NCI-H2227 (cell line): ENCODE results near the gene C2orf74.
"Not testable (repeated sequence)": the region's sequence is repeated elsewhere in the genome, so short reads cannot be mapped to it uniquely, and the experiment has no call there.

ENCODE experiments used
- DNase-seq: peaks from one replicate; lab custom pipeline; 2025; ENCODE audit not compliant: unreplicated experiment; lab: John Stamatoyannopoulos, UW

Gene C2orf74

DNA sequence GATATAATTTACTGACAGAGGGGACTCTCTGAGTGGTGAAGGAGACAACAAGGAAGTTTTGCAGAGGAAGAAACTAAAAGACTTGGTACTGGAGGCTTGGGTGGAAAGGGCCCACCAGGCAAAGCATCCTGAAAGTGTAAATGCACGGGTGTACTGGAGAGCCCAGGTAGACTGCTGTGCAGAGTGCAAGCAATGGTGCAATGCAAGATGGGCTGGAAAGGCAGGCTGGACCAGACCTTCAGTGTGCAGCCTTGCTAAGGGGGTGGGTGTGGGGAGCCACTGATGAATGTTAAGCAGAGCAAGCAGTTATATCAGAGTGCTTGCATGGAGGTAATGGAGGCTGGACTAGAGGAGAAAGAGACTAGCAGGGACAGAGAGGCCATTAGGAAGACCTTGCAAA lies 10.7 kb downstream of the C2orf74 start:
- DNase-seq, result no peak

DNA sequence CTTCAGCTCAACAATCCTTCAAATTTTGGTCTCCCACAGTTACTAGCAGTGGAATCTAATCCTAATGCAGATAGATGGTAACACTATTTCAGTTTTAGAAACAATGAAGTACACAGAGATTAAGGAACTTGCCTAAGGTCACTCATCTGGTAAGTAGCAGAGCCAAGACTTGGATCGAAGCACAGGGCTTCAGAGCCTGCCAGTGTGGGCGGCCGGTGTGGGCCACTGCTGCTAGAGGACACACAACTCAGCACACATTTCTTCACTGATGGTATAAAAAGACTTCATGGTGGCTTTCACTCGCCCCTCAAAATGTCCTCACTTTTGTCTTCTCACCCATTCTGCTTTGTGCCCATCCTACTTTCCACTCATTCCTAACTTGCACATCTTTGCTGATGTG lies 11.1 kb downstream of the C2orf74 start:
- DNase-seq, result no peak

DNA sequence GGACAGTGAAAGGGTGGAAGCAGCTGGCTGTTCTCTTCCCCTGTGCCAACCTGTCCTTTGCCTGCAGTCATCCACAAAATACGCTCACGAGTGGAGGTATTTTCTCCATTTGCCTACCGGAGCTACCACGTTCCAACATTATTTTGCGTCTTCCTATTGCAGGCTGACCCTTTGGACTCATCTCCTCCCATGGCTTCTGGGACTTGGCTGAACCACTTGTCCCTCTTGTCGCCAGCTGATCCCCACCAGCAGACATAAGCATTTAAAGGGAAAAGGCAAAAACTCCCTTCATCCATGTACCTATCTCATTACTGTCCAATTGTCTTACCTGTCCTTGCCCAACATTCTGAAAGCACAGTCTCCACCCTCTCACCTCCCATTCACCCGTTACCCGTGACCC lies 13.0 kb downstream of the C2orf74 start:
- no peak for DNase-seq

DNA sequence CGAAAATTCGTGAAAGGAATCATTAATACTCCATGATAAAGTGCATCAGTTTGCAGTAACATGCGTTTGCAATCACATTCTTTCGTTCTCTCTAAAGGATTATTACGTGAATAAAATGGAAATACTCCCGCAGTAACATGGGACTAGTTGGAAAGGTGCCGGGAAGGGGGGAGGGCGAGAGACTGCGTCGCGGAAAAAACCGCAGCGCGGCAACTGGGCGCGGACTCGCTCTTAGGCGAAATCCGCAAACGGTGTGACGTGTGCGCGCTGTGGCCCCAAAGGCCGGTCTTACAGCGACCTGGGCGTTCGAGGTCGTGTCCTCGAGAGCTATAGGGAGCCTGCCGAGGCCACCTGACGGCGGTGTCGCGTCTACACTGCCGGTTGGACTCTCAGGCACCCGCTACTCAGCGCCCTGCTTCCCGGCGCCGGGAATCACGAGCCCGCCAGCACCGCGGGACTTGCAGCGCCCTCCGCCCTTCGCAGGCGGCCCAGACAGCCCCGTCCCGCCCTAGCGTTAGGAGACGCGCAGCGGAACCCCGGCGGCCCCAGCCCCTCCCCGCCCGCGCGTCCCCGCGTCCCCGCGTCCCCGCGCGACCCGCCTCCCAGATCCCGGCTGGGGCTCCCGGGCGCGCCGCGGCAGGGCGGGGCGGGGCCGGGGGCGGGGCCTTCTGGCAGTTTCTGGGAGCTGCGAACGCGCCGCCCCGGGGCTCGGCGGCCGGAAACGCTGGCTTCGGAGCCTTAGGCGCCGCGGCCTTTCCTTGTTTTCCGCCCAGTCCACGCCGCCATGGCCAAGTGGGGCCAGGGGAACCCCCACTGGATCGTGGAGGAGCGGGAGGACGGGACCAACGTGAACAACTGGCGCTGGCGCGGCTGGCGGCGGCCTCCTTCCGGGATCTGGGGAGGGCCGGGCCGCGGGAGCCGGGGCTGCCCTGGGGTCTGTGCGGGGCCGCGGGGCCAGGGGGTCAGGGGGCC lies 15.1 kb downstream of the C2orf74 start:
- peak; percentile 96 for DNase-seq

DNA sequence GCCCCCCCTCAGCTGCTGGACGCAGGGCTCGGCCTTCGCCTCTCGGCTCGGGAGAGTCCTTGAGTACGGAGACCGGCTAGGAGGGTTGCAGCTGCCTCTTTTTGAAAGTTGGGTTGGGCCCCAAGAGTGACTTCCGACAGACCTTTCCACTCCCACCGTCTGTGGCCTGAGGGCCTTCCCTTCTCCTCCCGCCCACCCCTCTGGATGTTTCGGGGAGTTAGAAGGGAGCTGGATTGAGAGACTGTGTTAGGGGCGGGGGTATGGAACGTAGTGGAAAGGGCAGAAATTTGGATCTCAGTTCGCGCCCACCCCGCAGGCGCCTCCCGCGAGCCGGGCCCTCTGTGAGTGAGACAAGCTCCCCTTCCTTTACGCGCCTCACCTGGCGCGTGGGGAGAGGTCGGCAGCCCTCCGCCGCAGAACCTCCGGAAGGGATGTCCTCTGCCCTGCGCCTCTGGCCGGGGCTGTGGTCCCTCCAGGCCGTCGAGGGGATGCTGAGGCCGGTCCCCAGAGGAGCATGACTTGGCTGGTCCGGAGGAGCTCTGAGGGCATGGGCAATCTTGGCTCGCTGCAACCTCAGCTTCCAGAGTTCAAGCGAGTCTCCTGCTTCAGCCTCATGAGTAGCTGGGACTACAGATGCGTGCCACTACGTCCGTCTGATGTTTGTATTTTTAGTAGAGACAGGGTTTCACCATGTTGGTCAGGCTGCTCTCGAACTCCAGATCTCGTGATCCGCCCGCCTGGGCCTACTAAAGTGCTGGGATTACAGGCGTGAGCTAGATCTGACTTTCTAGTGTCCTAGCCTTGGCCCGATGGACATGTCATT lies 15.9 kb downstream of the C2orf74 start:
- peak; percentile 53 for DNase-seq

DNA sequence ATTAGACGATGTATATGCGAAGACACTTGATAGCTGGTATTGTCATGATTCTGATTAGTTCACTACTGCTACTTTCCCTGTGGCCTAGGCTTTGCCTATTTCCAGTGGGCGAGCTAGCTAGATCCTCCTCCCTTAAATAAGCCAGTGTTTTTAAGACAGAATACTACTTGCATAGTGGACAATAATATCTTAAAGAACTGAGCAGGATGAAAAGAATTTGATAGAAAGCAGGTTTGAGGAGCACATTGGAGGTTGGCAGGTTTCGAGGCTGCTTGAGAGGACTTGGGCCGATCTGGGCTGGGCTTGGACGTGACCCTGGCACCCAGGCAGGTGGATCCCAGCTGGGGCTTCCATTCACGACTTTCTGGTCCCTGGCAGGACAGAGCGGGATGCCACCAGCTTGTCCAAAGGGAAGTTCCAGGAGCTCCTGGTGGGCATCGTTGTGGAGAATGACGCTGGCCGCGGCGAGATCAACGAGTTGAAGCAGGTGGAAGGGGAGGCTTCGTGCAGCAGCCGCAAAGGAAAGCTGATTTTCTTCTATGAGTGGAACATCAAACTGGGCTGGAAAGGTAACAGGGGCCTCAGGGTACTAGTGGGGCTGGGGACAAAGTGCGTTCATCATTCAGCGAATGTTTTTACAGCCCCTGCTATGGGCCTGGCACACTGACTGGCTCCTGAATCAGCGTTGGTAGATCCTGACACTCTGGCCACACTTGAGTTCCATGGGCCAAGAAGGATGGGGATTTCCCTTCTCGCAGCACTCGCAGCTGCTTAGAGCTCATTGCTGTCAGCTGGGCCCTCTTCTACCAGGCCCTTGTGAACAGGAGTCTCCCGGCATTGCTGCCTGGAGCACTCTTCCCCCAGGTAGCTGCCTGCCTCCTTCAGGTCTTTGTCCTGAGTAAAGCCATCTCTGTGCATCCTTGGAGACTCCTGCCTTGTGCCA lies 16.9 kb downstream of the C2orf74 start:
- no peak for DNase-seq

DNA sequence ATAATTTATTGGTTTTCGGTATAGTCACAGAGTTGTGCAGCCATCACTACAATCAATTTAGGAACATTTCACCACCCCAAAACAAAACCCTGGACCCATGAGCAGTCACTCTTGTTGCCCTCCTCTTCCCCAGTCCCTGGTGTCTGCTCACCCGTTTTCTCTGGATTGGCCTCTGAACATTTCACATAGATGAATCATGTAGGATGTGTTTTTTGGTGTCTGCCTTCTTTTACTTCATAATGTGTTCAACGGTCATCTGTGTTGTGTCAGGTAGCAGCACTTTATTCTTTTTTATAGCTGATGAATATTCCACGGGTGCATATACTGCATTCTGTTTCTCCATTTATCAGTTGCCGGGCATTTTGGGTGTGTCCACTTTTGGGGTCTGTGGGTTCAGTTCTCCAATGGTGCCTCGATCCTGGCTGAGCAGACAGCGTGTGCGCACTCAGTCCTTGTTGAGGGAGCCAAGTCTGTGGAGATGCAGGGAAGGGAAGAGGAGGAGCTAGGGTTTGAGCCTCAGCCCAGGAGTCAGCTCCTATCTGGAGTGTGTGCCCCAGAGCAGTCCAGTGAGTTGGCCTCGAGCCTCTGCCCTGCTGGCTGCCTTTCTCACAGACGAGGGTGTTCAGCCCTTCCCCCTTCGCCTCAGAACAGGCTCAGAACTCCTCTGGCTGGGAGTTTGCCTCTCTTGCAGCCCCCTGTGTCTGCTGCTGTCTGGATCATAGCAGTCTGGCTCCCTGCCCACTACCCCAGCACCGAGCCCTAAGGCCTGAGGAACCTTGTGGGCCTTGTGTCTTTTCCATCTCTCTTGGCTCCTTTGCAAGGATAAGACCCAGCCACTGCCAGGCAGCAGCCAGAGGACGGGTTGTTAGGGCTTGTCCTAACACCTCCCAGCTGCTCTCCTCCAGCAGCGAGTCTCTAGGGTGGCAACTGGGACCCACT lies 18.0 kb downstream of the C2orf74 start:
- no peak for DNase-seq

DNA sequence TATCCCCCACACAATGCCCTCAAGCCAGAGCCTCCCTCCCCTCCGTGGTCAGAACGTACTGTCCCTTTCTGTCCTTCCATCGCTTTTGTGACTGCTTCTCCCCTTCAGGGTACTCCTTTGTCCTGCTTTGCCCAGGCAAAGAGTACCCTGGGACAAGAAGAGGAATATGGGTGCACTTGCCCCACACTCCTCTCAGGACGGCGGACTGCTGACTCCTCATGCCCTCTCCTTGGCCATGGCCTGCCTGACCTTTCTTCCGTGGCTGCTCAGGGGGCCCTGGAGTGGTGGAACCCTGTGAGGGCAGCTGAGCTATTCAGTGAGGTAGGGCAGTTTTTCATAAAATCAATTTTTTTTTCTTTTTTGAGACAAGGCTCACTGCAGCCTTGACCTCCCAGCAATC lies 18.7 kb downstream of the C2orf74 start:
- no peak for DNase-seq

DNA sequence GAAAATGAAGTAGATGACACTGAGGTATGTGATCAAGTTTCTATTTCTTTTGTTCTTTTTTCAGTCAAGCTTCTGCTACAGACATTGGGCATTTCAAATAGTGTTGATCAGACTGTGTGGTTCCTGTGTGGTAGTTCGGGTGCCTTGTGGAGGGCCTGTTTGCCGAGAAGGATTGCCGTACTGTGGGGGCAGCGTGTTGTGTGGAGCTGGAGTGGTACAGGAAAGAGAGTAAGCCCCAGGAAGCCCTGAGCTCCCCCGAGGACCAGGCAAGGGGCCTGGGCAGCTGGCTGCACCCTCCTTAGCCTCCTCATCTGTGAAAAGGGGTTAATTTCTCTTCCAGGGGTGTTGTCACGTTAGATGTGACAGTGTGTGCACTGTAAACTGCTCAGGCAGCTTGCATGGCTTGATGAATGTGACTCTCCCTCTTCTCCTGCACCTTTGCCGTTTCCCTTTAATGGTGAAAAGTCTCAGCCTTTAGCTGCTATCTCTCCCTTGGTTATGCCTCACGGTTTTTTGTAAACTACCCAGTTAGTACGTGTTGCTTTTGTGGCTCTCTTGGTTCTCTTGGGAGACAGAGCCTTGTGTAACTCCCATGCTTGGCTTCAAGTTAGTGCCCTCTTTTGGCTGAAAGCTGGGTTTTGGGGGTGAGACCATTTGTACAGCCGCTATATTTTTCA lies 19.5 kb downstream of the C2orf74 start:
- no peak for DNase-seq

DNA sequence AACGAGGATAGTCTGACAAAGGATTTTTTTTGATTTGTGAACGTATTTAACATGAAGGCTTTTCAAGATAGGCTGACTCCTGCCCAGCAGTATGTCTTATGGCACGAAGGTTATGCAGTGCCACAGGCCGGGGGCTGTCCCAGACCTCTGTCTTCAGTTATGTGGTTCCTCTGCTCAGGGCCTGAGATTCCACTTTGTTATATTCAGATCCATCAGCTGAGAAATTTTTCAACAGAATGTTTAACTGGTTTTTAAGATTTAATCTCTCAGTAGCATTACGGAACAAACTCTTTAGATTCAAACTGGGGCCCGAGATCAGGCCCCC lies 20.0 kb downstream of the C2orf74 start:
- no peak for DNase-seq

DNA sequence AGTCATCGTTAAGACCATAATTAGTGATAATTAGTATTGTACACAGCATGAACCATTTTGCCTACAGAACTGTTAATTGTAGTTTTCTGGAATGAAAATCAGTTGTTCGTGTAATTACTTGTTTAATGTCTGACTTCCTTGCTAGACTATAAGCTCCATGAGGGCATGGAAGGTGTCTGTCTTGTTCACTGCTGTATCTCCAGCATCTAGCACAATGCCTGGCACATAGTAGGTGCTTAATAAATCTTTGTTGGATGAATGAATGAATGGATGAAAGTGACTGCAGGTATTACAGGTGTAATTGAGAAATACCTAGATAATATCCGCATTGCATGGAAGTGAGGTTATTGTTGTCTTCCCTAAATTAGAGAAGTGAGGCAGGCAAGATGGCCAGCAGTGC lies 21.8 kb downstream of the C2orf74 start:
- DNase-seq, result no peak

DNA sequence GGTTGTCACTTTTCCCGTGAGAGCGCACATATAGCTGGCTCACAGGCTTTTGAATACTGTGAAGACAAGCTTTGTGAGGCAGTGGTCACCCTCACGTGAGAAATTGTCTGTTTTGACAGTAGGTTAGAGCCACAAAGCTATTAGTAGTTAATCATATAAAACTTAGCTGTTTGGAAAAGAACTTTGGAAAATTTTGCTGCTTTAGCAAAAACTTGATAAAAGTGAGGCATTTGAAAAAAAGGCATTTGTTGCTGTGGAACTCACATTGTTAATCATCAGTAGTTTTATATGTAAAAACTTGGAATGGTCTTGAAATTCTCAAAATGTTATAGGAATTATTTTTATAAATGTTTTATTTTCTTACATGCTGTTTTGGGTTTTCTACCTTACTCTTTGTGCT lies 22.3 kb downstream of the C2orf74 start:
- DNase-seq, result no peak

DNA sequence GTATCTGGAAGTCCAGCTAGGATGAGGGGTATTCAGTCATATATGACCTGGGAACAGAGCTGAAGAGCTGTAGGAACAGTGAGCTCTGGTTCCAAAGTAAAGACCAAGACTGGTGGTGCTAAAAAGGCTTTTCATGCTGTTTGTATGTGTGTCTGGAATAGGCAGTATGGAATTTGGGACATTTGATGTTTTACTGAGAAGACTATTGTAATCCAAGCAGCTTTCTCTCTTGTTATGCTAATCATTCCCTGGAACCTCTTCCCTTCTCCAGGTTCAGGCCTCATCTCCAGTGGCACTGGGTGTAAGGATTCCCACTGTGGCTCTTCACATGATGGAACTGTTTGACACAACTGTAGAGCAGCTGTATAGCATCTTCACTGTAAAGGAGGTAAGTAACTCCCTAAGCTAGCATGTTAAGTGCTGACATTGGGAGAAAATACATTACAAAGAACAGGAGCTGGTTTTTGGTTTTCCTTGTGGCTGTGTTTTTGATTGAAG lies 23.3 kb downstream of the C2orf74 start:
- DNase-seq, result no peak

DNA sequence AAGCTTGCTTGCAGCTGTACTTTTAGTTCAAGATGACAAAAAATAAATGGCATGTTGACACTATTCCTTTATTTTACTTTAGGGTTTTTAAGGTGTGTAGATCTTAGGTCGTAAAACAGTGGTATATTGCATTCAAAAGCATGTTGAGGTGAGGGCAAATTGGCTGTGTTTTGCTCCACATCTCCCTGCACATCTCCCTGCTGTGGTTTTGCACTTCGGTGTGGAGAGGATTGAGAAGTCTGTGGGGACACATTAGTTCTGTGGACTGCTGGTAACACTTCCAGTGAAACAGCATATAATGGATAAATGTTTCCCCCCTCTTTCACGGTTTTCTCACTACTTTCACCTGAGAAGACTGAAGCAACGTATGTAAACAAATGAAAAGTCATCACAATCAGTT lies 25.1 kb downstream of the C2orf74 start:
- no peak for DNase-seq

DNA sequence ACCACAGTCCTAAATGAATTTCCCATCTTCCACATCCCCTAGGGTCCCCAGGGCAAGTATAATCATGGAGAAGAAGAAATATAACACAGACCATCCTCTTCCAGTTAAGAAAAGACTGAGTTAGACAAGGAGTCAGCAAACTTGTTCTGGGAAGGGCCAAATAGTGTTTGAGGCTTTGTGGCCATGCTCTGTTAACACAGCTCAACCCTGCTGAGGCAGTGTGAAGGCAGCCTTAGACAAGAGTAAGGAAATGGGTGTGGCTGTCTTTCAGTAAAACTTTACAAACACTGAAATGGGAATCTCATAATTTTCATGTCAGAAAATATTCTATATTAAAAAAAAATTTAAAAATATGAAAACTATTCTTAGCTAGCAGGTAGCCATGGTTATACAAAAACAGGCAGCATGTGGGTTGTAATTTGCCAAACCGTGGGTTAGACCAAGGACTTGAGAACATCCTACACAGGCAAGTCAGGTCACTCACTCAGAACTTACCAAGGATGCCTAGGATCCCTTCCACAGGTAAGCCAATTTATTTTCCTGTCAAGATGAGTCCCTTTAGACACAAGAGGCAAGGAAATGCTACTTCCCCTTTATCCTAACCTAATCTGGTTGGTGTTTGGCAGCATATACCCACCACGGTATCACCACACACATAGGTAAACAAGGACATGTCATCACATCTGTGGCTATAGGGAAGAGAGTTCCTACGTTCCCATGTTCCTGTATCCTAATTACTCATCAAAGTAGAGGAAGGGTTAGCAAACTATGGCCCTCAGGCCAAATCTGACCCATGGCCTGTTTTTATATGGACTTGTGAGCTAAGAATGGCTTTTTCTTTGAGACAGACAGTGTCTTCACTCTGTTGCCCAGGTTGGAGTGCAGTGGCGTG lies 31.9 kb downstream of the C2orf74 start:
- DNase-seq, result no peak

DNA sequence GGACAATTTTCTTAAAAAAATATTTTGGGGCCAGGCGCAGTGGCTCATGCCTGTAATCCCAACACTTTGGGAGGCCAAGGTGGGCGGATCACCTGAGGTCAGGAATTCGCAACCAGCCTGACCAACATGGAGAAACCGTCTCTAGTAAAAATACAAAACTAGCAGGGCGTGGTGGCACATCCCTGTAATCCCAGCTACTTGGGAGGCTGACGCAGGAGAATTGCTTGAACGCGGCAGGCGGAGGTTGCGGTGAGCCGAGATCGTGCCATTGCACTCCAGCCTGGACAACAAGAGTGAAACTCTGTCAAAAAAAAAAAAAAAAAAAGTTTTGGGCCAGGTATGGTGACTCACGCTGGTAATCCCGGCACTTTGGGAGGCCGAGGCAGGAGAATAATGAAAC lies 32.7 kb downstream of the C2orf74 start:
- DNase-seq, result not testable (repeated sequence)

DNA sequence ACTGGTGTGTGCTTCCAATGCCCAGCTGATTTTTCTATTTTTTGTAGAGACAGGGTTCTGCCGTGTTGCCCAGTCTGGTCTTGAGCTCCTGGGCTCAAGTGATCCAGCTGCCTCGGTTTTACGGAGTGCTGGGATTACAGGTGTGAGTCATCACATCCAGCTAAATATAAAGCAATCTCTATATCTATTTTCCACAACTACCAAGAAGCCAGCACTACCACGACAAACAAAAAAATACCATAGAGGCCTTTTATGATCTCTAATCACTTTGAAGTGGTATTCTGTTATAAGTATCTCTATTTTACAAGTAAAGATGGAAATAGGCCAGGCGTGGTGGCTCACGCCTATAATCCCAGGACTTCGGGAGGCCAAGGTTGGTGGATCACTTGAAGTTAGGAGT lies 34.7 kb downstream of the C2orf74 start:
- no peak for DNase-seq

DNA sequence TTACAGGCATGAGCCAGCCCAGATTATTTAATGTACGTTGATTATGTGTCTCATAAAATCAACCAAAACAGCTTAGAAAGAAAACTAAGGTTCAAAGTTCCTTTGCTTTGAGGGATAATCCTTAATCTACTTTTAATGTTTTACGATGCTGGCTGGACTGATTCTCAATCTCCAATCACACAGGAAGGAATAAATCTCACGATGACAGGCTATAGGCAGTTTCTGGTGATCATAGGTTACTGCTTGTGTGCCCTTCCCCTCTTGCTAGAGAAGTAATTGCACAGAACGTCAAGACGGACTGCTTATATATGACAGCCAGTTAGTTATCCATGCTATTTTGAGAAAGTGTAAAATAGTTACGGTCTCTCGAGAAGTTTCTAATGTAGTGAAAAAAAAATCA lies 43.1 kb downstream of the C2orf74 start:
- DNase-seq, result no peak
